NB4 (cell line): ENCODE measurements around the gene BARX2.

Experiments used
- TF ChIP-seq, protein P1 (sequence below): IDR thresholded peaks from one replicate; pipeline ENCODE4 v1.5.1; 2012; ENCODE audit warnings: low read depth, low read length
- TF ChIP-seq, protein P2 (sequence below): IDR thresholded peaks from 2 replicates; pipeline ENCODE4 v1.6.1; 2011; ENCODE audit warnings: low read depth, low read length

GRCh38 chr11:129414144-129414872, 38.7 kb downstream of the BARX2 start:
- TF ChIP-seq, protein P1, sequence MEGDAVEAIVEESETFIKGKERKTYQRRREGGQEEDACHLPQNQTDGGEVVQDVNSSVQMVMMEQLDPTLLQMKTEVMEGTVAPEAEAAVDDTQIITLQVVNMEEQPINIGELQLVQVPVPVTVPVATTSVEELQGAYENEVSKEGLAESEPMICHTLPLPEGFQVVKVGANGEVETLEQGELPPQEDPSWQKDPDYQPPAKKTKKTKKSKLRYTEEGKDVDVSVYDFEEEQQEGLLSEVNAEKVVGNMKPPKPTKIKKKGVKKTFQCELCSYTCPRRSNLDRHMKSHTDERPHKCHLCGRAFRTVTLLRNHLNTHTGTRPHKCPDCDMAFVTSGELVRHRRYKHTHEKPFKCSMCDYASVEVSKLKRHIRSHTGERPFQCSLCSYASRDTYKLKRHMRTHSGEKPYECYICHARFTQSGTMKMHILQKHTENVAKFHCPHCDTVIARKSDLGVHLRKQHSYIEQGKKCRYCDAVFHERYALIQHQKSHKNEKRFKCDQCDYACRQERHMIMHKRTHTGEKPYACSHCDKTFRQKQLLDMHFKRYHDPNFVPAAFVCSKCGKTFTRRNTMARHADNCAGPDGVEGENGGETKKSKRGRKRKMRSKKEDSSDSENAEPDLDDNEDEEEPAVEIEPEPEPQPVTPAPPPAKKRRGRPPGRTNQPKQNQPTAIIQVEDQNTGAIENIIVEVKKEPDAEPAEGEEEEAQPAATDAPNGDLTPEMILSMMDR, result no peak
- TF ChIP-seq, protein P2, sequence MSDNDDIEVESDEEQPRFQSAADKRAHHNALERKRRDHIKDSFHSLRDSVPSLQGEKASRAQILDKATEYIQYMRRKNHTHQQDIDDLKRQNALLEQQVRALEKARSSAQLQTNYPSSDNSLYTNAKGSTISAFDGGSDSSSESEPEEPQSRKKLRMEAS, result no peak
